Measurements from ENCODE around the gene PARP16. TPM values are rescaled to one million over a fixed set of nuclear protein-coding genes. Genes with fewer than 3 reads are reported as not detected.

Gene PARP16
- total RNA-seq, 1 experiment from 2014 or later = 6.1 TPM

DNA sequence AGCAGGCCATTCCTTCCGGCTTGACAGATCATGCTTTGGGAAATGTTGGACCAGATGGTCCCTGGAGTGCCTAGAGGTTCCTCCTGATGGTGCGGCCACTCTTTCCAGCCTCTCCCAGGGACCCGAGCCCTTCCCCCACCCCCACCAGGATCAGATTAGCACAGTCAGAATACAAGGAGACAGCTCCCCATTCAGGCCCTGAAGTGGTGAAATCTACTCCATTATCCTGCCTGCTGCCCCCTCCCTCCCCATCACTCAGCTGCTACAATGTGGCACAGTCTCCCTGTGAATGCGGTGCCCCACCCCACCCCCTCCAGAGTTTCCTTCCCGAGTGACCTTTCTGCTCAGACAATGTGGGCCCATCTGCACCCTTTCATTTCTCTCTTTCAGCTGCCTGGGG lies 47.2 kb upstream of the PARP16 start:
- H3K4me3 Mint-ChIP-seq (ENCODE audit: unreplicated experiment) = no peak overlapping the region
- ChIA-PET CTCF (no interaction called here), POLR2A (no interaction called here)
- no peak for DNase-seq (ENCODE audit: unreplicated experiment)
- H3K36me3 Mint-ChIP-seq (ENCODE audit: insufficient read depth, unreplicated experiment) = no peaks in the 10 kb centered on the region
- H3K27me3 Mint-ChIP-seq (ENCODE audit: insufficient read depth, unreplicated experiment) = peaks cover 8% of the 10 kb centered on the region
- intact Hi-C loops (cut with micrococcal nuclease) = no loop called here
- BruUV-seq (replicated peaks) = no TSS peak
- H3K4me1 Mint-ChIP-seq (ENCODE audit: insufficient read depth, unreplicated experiment) = no peaks in the 10 kb centered on the region
- H3K9me3 Mint-ChIP-seq (ENCODE audit: unreplicated experiment) = no peaks in the 10 kb centered on the region
- no peak overlapping the region for H3K27ac Mint-ChIP-seq (ENCODE audit: low read depth, unreplicated experiment)
- TF ChIP-seq, protein P1, sequence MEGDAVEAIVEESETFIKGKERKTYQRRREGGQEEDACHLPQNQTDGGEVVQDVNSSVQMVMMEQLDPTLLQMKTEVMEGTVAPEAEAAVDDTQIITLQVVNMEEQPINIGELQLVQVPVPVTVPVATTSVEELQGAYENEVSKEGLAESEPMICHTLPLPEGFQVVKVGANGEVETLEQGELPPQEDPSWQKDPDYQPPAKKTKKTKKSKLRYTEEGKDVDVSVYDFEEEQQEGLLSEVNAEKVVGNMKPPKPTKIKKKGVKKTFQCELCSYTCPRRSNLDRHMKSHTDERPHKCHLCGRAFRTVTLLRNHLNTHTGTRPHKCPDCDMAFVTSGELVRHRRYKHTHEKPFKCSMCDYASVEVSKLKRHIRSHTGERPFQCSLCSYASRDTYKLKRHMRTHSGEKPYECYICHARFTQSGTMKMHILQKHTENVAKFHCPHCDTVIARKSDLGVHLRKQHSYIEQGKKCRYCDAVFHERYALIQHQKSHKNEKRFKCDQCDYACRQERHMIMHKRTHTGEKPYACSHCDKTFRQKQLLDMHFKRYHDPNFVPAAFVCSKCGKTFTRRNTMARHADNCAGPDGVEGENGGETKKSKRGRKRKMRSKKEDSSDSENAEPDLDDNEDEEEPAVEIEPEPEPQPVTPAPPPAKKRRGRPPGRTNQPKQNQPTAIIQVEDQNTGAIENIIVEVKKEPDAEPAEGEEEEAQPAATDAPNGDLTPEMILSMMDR (IDR thresholded peaks at IDR 0.05; ENCODE audit: unreplicated experiment) = no peak

DNA sequence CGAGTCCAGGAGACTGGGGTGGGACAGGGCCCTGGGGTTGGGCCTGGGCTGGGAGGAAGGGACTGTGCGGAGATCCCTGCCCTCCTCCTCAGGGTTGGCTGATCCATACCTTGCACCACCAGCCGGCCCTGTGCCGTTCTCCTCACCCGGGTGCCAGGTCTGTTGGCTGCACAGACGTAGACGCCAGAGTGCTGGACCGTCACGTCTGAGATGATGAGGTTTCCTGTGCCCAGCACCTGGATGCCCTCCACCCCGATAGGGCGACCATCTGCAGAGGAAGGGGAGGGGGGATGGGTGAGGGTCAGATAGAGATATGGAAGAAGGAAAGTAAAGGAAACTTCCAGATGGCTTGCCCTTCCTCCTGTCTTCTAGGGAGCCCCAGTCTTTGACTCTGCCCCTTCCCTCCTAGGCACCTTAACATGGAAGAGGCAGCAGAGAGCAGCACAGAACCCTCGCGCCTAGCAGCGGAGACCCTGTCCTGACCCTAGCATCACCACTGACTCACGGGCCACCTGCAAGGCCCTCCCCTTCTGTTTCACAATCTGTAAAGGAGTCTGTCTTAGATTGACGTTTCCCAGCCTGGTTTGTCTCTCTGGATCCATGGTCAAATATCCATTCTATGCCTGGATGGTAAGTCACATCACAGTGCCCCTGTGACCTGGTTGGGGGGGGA lies 46.6 kb upstream of the PARP16 start:
- Mint-ChIP-seq H3K9me3 (ENCODE audit: unreplicated experiment) (no peaks in the 10 kb centered on the region), H3K27me3 (ENCODE audit: insufficient read depth, unreplicated experiment) (peaks cover 2% of the 10 kb centered on the region), H3K36me3 (ENCODE audit: insufficient read depth, unreplicated experiment) (no peaks in the 10 kb centered on the region), H3K4me1 (ENCODE audit: insufficient read depth, unreplicated experiment) (no peaks in the 10 kb centered on the region), H3K27ac (ENCODE audit: low read depth, unreplicated experiment) (no peak overlapping the region), H3K4me3 (ENCODE audit: unreplicated experiment) (no peak overlapping the region)
- intact Hi-C loops (cut with micrococcal nuclease) = no loop called here
- TF ChIP-seq, protein P1 (IDR thresholded peaks at IDR 0.05; ENCODE audit: unreplicated experiment) = no peak
- peak; percentile 11 for DNase-seq (ENCODE audit: unreplicated experiment)
- BruUV-seq (replicated peaks) = no TSS peak
- POLR2A ChIA-PET = interaction anchor here (0.7 kb wide), 1 partner anchor 64 kb away, joined by 3 read pairs; no protein-coding TSS in a partner anchor
- CTCF ChIA-PET = no interaction called here

DNA sequence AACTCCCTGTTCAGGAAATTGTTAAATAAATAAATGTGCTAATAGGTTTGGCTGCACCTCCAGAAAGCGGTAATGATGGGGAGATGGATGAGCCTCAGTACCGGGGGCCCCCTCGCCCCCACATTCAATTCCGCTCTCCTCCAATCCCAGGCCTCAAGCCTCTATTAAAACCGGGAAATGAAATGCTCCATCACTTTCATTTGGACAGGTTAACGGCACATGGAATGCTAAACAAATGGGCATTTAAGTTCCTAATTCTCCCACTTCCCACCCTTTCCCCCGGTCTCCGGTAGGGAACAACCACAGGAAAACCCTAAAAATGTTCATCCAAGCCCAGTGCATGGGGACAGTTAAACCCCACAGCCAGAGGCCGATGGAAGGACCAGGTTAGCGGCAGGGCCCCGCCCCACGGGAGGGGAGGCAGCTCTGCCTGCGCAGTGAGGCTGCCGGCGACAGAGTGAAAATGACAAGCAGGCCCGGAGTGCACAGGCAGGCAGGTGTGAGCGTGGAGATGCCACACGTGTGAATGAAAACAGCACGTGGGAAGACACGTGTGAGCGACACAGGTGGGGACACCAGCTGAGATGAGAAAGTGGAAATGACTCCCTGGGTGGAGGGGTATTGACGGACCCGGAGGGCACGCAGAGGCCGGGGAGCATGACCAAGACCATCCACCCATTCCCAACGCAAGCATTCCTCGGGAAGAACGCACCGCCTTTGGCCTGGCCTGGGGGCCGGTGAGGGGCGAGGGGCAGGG lies 45.9 kb upstream of the PARP16 start:
- Mint-ChIP-seq H3K4me3 (ENCODE audit: unreplicated experiment) (no peak overlapping the region), H3K27me3 (ENCODE audit: insufficient read depth, unreplicated experiment) (no peaks in the 10 kb centered on the region), H3K27ac (ENCODE audit: low read depth, unreplicated experiment) (no peak overlapping the region), H3K36me3 (ENCODE audit: insufficient read depth, unreplicated experiment) (no peaks in the 10 kb centered on the region), H3K4me1 (ENCODE audit: insufficient read depth, unreplicated experiment) (no peaks in the 10 kb centered on the region), H3K9me3 (ENCODE audit: unreplicated experiment) (no peaks in the 10 kb centered on the region)
- ChIA-PET POLR2A (interaction anchor here (0.7 kb wide), 1 partner anchor 65 kb away, joined by 3 read pairs; no protein-coding TSS in a partner anchor), CTCF (no interaction called here)
- BruUV-seq (replicated peaks) = no TSS peak
- intact Hi-C loops (cut with micrococcal nuclease) = no loop called here
- no peak for DNase-seq (ENCODE audit: unreplicated experiment)
- TF ChIP-seq, protein P1 (IDR thresholded peaks at IDR 0.05; ENCODE audit: unreplicated experiment) = no peak

DNA sequence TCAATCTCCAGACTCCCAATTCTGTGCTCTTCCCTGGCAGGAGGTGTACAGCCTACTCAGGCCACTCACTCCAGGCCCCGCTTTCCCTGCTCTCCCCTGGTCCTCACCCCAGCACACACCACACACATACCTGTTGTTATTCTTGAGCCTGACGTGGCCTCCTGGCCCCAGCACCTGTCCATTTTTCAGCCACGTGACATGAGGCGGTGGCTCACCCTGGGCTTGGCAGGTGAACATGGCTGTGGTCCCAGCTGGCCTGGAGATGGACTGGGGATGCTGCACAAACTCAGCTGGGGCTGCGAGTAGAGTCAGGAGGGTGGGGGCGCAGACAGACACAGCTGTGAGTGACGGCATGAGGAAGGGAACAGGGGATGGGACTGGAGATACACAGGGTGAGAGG lies 45.1 kb upstream of the PARP16 start:
- no peaks in the 10 kb centered on the region for H3K36me3 Mint-ChIP-seq (ENCODE audit: insufficient read depth, unreplicated experiment)
- BruUV-seq (replicated peaks) = no TSS peak
- no peaks in the 10 kb centered on the region for H3K9me3 Mint-ChIP-seq (ENCODE audit: unreplicated experiment)
- H3K27me3 Mint-ChIP-seq (ENCODE audit: insufficient read depth, unreplicated experiment) = no peaks in the 10 kb centered on the region
- TF ChIP-seq, protein P1 (IDR thresholded peaks at IDR 0.05; ENCODE audit: unreplicated experiment) = no peak
- DNase-seq (ENCODE audit: unreplicated experiment) = no peak
- intact Hi-C loops (cut with micrococcal nuclease) = no loop called here
- POLR2A ChIA-PET = no interaction called here
- no peak overlapping the region for H3K27ac Mint-ChIP-seq (ENCODE audit: low read depth, unreplicated experiment)
- CTCF ChIA-PET = interaction anchor here (2.3 kb wide), 1 partner anchor 13 kb away, joined by 9 read pairs; no protein-coding TSS in a partner anchor
- no peaks in the 10 kb centered on the region for H3K4me1 Mint-ChIP-seq (ENCODE audit: insufficient read depth, unreplicated experiment)
- no peak overlapping the region for H3K4me3 Mint-ChIP-seq (ENCODE audit: unreplicated experiment)
